AG04450 (cell line): ENCODE results near the gene CAB39. TPM values are rescaled to one million over a fixed set of nuclear protein-coding genes. Genes with fewer than 3 reads are reported as not detected.

Source experiments
- CTCF ChIA-PET: fragments of 300-600, 350-600 bp; formaldehyde crosslinking; extraction: SDS; loops from one replicate; lab custom pipeline; 2022; ENCODE audit warnings: antibody characterized with exemption, inconsistent platforms; lab: Charles Lee
- POLR2A ChIA-PET: fragments of 350-600 bp; formaldehyde crosslinking; extraction: SDS; loops from one replicate; lab custom pipeline; 2021; ENCODE audit warnings: antibody characterized with exemption, inconsistent platforms; lab: Yijun Ruan, JAX
- DNase-seq: peaks from one replicate; pipeline ENCODE4 v3.0.0-alpha.2; 2011; ENCODE audit warnings: low read depth, low spot score
- H3K27ac ChIP-seq: one replicate; pipeline ENCODE4 v1.5.1; 2012; ENCODE audit warnings: low read depth, low read length, control low read depth
- H3K27me3 ChIP-seq: one replicate; pipeline ENCODE4 v1.6.0; 2012; ENCODE audit warnings: low read length; ENCODE audit not compliant: control insufficient read depth, insufficient read depth
- H3K4me3 ChIP-seq: 2 replicates; pipeline ENCODE4 v1.5.1; 2011; ENCODE audit warnings: mild to moderate bottlenecking, low read depth, low read length, control low read depth
- H3K9me3 ChIP-seq: 2 replicates; pipeline ENCODE4 v1.5.1; 2012; ENCODE audit warnings: low read length; ENCODE audit not compliant: control insufficient read depth, insufficient read depth
- polyA plus RNA-seq: library from polyadenylated mRNA; depleted of rRNA; stranded (reverse); fragments of >200 nt; gene quantifications from 2 replicates; pipeline ENCODE4 v1.2.3, GENCODE V29; 2011
- TF ChIP-seq, protein P1 (sequence below): IDR thresholded peaks from 2 replicates; pipeline ENCODE4 v1.5.1; 2011; ENCODE audit warnings: low read depth, low read length, control low read depth, inconsistent platforms

The CAB39 gene
- polyA plus RNA-seq, 1 experiment, result 72.7 TPM

DNA sequence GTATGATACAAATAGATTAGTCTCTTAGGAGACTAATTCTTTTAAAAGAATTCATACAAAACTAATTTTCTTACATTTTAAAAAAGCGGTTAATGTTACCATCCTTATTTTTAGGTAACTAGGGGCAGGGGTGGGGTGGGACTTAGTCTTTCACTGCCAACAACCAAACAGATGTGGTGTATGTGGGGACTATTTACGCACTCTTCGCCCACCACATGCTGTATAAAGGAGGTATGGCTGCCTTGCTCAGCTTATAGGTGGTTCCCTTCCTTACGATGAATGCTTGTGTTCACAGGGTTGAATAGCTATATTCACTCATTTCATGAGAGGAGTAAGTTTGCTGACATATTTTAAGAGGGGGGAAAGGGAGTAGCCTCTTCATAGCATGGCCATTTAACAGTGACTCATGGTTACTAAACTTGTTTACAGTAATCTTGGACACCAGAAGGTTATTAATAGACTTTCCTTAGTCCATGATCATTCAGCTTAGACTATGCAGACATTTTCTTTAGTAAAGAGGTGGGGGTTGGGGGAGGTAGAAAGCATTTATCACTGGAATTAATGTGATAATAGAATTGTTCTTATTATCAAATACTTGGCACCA, 61.8 kb downstream of the CAB39 start:
- no peaks in the 10 kb centered on the region; the same call in none of the 2 replicates for H3K9me3 ChIP-seq
- TF ChIP-seq, protein P1, sequence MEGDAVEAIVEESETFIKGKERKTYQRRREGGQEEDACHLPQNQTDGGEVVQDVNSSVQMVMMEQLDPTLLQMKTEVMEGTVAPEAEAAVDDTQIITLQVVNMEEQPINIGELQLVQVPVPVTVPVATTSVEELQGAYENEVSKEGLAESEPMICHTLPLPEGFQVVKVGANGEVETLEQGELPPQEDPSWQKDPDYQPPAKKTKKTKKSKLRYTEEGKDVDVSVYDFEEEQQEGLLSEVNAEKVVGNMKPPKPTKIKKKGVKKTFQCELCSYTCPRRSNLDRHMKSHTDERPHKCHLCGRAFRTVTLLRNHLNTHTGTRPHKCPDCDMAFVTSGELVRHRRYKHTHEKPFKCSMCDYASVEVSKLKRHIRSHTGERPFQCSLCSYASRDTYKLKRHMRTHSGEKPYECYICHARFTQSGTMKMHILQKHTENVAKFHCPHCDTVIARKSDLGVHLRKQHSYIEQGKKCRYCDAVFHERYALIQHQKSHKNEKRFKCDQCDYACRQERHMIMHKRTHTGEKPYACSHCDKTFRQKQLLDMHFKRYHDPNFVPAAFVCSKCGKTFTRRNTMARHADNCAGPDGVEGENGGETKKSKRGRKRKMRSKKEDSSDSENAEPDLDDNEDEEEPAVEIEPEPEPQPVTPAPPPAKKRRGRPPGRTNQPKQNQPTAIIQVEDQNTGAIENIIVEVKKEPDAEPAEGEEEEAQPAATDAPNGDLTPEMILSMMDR, result no peak
- CTCF ChIA-PET, result interaction anchor here (0.7 to 1.6 kb wide), 2 partner anchors 12 to 91 kb away, joined by 4 read pairs; partner anchors contain the start of gene ITM2C
- H3K4me3 ChIP-seq, result no peak overlapping the region
- H3K27me3 ChIP-seq, result no peaks in the 10 kb centered on the region
- DNase-seq, result peak; percentile 51
- peak overlapping the region; percentile 66 for H3K27ac ChIP-seq
- POLR2A ChIA-PET, result interaction anchor here (0.9 to 1.5 kb wide), 3 partner anchors 20 to 60 kb away, joined by 3 to 6 read pairs (median 4); no protein-coding TSS in a partner anchor

DNA sequence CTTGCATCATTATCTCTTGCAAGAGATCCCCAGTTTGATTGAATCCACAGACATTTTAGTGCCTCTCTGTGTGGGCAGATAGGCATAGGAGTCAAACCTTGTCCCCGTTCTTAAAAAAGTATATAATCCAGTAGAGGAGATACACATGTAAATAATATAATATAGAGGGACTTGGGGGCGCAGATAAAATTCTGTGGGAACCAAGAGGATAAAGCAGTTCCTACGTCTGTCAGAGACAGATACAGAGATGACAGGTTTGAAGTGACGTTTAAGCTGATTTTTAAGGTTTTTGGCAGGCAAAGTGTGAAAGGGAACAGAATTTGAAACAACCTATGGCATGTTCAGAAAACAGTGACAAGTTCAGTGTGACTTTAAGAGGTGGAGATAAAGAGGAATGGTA, 63.1 kb downstream of the CAB39 start:
- TF ChIP-seq, protein P1, result no peak
- no peak overlapping the region for H3K4me3 ChIP-seq
- CTCF ChIA-PET, result interaction anchor here (1.2 kb wide), 1 partner anchor 61 kb away, joined by 3 read pairs; no protein-coding TSS in a partner anchor
- POLR2A ChIA-PET, result no interaction called here
- no peak for DNase-seq
- H3K9me3 ChIP-seq, result no peaks in the 10 kb centered on the region; the same call in none of the 2 replicates
- no peaks in the 10 kb centered on the region for H3K27me3 ChIP-seq
- H3K27ac ChIP-seq, result no peak overlapping the region

DNA sequence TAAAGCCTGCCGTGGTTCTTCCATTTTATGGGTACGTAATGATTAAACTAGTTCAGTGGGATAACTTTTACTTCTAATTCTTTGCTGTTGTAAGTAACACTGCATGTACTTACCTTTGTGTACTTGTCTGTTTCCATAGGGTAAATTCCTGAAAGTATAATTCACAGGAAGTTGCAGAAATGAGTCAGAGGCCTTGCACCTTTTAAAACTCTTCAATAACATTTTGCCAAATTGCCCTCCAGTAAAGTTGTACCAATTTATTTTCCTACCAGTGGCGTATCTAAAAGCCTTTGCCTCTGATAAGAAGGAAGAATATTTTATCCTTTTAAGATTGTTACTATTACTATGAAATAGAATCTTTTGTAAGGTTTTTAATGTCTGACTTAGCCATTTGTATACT, 65.1 kb downstream of the CAB39 start:
- TF ChIP-seq, protein P1, result no peak
- no peaks in the 10 kb centered on the region for H3K27me3 ChIP-seq
- ChIA-PET CTCF (interaction anchor here (1.2 to 1.7 kb wide), 2 partner anchors 10 to 21 kb away, joined by 3 to 4 read pairs; no protein-coding TSS in a partner anchor), POLR2A (no interaction called here)
- DNase-seq, result no peak
- no peak overlapping the region for H3K27ac ChIP-seq
- H3K4me3 ChIP-seq, result no peak overlapping the region
- H3K9me3 ChIP-seq, result no peaks in the 10 kb centered on the region; the same call in none of the 2 replicates

DNA sequence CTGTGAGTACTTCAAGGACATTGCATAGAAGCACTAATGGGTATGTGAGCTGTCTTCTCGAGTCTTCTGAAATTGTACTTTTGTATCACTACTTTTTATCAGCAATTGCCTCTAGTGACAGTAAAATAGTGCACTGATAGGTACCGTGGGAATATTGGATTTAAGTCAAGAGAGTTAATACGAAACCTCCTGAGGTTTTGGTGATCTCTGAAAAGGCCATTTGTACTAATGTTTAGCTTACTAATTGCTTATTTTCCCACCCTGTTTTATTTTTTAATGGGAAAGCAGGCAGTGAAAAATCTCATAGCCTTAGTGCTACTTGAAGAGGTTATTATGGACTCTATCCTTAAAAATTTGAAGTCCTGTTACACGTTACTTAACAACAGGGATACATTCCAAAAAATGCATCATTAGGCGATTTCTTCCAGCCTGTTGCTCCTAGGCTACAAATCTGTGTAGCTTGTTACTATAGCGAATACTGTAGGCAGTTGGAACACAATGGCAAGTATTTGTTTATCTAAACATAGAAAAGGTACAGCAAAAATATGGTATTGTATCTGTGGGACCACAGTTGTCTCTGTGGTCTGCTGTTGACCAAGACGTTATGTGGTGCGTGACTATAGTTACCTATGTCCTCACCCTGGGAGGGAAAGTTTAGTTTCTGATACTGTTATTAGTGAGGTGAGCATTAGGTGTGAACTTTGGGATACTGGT, 65.9 kb downstream of the CAB39 start:
- TF ChIP-seq, protein P1, result no peak
- DNase-seq, result no peak
- no peaks in the 10 kb centered on the region; the same call in none of the 2 replicates for H3K9me3 ChIP-seq
- CTCF ChIA-PET, result interaction anchor here (0.7 to 1.7 kb wide), 3 partner anchors 9 to 770 kb away, joined by 3 to 4 read pairs (median 3); no protein-coding TSS in a partner anchor
- no peaks in the 10 kb centered on the region for H3K27me3 ChIP-seq
- H3K4me3 ChIP-seq, result no peak overlapping the region
- POLR2A ChIA-PET, result no interaction called here
- no peak overlapping the region for H3K27ac ChIP-seq
